ENCODE data around the gene CFHR2. TPM values are rescaled to one million over a fixed set of nuclear protein-coding genes. Genes with fewer than 3 reads are reported as not detected.
"Not testable (repeated sequence)": the region's sequence is repeated elsewhere in the genome, so short reads cannot be mapped to it uniquely, and the experiment has no call there.

CFHR2 gene
- polyA plus RNA-seq (ENCODE audit: insufficient read length in 3 of 3), result under 1 TPM in 1 of 3 donors, not detected in 2; 0.15 TPM
- long read RNA-seq, donor 1, result 0 reads
- long read RNA-seq, donor 2, result 0 reads
- long read RNA-seq, donor 3, result 0 reads
- long read RNA-seq, donor 4, result 0 reads
- long read RNA-seq, donor 5, result 0 reads
- long read RNA-seq, donor 6, result 0 reads
- long read RNA-seq, donor 7, result 0 reads
- long read RNA-seq, donor 8, result 0 reads
- long read RNA-seq, donor 9, result 0 reads
- long read RNA-seq, donor 10, result 0 reads
- long read RNA-seq, donor 11, result 0 reads
- long read RNA-seq, donor 12, result 0 reads
- long read RNA-seq, donor 13, result 0 reads
- long read RNA-seq, donor 14, result 0 reads
- long read RNA-seq, donor 15, result 0 reads
- long read RNA-seq, donor 16, result 0 reads

DNA sequence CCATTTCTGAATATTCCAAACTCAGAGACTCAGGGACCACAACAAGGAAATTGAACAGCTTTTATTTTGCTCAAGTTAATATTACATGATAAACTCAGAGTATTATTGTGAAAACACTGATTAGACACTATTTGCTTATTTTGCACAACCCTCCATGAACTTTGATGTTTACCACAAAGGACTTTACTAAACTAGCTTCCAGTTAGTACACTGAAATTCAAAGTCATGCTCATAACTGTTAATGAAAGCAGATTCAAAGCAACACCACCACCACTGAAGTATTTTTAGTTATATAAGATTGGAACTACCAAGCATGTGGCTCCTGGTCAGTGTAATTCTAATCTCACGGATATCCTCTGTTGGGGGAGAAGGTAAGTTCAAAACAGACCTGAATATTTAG, at the start of gene CFHR2:
CFHR2 (plus strand) TSS at position 171 of the 400 bp plus-strand sequence; CDS start at position 314, 143 bp downstream.
- not testable (repeated sequence) for DNase-seq (ENCODE audit: extremely low read depth in 1 of 11, low read depth in 9 of 11, low spot score in 4 of 11)

DNA sequence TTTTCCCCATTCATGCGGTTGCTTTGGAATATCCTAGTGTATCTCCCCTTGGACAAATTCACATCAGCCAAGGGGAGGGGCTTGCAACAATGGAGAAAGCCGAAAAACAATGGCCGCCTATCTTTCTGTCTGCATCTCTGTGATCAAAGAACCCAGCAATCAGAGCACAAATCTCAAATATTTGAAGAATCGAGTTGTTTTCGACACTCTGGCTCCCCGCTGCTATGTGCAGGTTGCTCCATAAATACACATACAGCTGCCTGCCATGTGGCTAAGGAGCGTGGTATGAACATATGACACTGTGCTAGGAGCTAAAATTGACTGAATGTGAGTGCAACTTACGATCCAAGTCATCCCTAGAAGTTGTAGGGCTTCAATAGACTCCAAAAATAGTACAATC, 47.2 kb upstream of the CFHR2 start:
- DNase-seq (ENCODE audit: extremely low read depth in 1 of 11, low read depth in 9 of 11, low spot score in 4 of 11), result no peak

DNA sequence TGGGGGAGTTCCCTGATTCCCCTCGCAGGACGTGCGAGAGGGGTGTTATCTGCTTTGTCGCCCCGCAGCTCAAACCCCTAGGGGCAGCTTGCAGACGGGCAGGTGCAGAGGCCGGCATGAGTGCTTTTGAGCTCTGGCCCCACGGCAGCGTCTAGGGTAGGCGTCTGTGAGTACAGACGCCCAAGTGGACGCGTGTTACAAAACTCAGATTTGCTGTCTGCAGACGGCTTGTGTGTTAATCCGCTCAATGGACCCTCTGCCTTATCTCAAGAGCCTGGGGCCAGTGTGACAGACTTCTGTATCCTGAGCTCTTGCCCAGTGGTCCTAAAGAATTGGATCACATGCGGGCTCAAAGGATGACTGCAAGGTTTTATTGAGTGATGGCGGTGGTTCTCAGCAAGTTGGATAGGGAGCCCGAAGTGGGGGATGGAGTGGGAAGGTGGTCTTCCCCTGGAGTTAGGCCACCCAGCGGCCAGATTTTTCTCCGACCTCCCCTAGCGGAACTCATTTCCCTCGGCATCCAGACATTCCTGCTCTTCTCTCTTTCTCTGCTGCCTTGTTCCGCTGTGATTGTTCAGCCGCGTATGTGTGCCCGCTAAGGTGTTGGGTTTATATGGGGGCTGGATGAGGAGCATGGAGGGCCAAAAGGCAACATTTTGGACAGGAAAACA, 46.2 kb upstream of the CFHR2 start:
- peak in 2 of 11 donors; percentile 1 to 20 for DNase-seq (ENCODE audit: extremely low read depth in 1 of 11, low read depth in 9 of 11, low spot score in 4 of 11)

- DNase-seq (ENCODE audit: extremely low read depth in 1 of 11, low read depth in 9 of 11, low spot score in 4 of 11), result no peak
These were observed 41.2 kb upstream of the CFHR2 start for GRCh38 chr1:196902344-196902743.

DNA sequence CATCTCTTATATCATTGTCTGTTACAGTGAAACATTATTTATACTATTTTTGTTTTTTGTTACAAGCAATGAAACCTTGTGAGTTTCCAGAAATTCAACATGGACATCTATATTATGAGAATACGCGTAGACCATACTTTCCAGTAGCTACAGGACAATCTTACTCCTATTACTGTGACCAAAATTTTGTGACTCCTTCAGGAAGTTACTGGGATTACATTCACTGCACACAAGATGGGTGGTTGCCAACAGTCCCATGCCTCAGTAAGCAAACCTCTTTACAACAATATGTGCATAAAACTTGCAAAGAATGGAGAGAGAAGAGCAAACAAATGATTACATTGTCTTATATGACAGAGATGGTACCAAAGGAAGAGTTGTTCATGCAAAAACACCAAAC, 33.3 kb upstream of the CFHR2 start:
- no peak for DNase-seq (ENCODE audit: extremely low read depth in 1 of 11, low read depth in 9 of 11, low spot score in 4 of 11)

DNA sequence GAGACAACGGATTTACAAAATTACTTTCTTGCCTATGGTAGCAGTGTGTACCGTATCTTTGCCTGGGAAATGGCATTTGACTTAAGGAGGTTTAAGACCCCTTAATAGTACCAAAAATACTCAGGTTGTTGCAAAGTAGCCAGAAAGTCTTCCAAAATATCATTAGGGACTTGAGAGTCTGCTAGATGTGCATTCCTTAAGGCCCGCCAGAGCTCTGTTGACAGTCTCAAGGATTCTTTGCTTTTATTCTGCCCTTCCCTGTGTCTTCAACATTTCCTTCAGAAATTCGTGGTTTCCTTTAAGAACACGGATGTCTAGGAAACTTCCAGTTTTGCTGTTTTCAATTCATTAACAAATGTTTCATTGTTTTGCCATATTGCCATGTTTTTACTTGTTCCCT, 31.3 kb upstream of the CFHR2 start:
- not testable (repeated sequence) for DNase-seq (ENCODE audit: extremely low read depth in 1 of 11, low read depth in 9 of 11, low spot score in 4 of 11)

DNA sequence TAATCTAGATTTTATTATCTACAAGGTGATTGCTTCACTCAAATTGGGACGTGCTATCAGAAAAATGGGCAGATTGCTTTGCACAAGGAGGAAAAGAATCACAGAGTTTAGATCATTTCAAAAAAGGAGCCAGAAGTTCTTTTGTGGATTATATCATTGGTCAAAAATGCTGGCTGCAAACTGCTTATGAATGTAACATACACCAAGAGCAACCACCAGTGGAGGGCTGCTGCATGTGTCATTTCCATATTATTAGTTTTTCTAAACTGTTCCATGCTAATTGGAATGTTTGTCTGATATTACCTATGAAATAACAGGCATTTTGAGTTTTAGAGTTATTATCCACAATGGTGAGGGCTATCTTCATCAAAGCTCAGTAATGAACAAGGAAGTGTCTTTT, 16.7 kb upstream of the CFHR2 start:
- DNase-seq (ENCODE audit: extremely low read depth in 1 of 11, low read depth in 9 of 11, low spot score in 4 of 11), result not testable (repeated sequence)

DNA sequence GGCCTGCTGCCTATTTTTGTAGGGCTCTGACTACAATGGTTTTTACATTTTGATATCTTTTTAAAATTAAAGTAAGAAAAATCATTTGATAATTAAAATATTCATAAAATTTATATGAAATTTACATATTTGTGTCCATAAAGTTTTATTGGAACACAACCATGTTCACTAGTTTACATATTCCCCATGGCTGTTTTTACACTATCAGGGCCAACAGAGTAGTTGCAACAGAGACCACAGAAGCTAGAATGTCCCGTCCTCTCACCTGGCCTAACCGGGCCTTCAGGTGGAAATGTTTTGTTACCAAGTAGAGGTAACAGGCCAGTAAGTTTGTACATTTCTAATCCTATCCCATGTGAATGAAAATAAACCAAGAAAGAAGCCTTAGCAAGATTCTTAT, 10.7 kb upstream of the CFHR2 start:
- not testable (repeated sequence) for DNase-seq (ENCODE audit: extremely low read depth in 1 of 11, low read depth in 9 of 11, low spot score in 4 of 11)

- DNase-seq (ENCODE audit: extremely low read depth in 1 of 11, low read depth in 9 of 11, low spot score in 4 of 11), result no peak
These were observed 9.9 kb upstream of the CFHR2 start for GRCh38 chr1:196933531-196934189.

DNA sequence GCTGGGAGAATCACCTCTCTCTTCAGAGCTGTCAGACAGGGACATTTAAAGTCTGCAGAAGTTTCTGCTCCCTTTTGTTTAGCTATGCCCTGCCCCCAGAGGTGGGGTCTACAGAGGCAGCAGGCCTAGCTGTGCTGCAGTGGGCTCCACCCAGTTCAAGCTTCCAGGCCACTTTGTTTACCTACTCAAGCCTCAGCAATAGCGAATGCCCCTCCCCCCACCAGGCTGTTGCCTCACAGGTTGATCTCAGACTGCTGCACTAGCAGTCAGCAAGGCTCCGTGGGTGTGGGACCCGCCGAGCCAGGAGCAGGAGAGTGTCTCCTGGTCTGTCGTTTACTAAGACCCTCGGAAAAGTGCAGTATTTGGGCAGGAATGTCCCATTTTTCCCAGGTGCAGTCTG, 2.1 kb upstream of the CFHR2 start:
- not testable (repeated sequence) for DNase-seq (ENCODE audit: extremely low read depth in 1 of 11, low read depth in 9 of 11, low spot score in 4 of 11)

DNA sequence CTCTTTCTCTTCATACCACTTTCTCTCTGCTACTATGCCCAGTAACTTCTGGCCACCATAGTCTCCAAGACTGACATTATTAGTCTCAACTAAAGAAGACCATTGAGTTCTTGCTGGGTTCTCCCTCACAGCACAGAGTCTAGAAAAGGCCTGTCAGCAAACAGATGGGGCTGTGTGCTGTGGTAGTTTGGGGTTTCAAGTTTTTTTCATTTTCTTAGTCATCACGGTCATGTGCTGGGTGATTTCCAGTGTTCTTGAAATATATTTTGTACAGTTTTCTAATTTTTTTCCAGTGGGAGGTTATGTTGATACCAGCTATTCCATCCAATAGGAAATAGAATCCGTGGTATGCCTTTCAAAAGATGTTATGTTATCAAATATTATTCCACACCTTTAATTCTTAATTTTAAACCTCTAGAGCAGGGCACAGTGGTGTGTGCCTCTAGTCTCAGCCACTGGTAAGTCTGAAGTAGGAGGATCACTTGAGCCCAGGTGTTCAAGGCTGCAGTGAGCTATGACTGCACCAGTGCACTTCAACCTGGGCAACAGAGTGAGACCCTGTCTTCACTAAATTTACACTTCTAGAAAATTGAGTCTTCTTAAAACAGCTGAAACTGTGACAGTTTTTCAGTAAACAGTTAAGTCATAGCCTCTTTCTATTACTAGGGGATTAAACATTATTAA, 8.3 kb downstream of the CFHR2 start:
- DNase-seq (ENCODE audit: extremely low read depth in 1 of 11, low read depth in 9 of 11, low spot score in 4 of 11), result no peak

DNA sequence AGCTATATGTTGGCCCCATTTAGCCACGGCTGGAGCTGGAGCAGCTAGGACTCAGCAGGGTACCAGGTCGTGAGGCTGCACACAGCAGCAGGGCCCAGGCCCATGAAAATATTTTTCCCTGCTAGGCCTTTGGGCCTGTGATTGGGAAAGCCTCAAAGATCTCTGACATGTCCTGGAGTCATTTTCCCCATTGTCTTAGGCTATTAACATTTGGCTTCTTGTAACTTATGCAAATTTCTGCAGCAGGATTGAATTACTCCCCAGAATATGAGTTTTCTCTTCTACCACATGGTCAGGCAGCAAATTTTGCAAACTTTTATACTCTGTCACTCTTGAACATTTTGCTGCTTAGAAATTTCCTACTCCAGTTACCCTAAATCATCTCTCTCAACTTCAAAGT, 11.2 kb downstream of the CFHR2 start:
- no peak for DNase-seq (ENCODE audit: extremely low read depth in 1 of 11, low read depth in 9 of 11, low spot score in 4 of 11)

DNA sequence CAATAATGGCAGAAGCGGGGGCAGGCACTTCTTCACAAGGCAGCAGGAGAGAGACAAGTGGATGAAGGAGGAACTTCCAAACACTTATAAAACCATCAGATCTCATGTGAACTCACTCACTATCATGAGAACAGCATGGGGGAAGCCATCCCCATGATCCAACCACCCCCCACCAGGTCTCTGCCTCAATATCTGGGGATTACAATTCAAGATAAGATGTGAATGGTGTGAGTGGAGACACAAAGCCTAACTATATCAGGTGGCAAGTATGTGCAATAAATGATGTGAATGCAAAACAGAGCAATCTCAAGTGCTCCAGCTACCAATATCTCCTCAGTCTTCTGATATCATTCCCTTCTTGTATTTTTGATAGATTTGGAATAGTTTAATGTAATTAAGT, 12.4 kb downstream of the CFHR2 start:
- DNase-seq (ENCODE audit: extremely low read depth in 1 of 11, low read depth in 9 of 11, low spot score in 4 of 11), result no peak

GRCh38 chr1:196960854-196961253, 17.3 kb downstream of the CFHR2 start:
- DNase-seq (ENCODE audit: extremely low read depth in 1 of 11, low read depth in 9 of 11, low spot score in 4 of 11), result no peak

GRCh38 chr1:196970182-196970581, 26.6 kb downstream of the CFHR2 start:
- no peak for DNase-seq (ENCODE audit: extremely low read depth in 1 of 11, low read depth in 9 of 11, low spot score in 4 of 11)

GRCh38 chr1:196976278-196976677, 32.7 kb downstream of the CFHR2 start:
- no peak for DNase-seq (ENCODE audit: extremely low read depth in 1 of 11, low read depth in 9 of 11, low spot score in 4 of 11)

GRCh38 chr1:196977278-196977677, 33.7 kb downstream of the CFHR2 start, which contains the start of gene CFHR5:
Gene CFHR5 (plus strand): TSS chr1:196977556. CDS start chr1:196977665, 109 bp downstream.
- DNase-seq (ENCODE audit: extremely low read depth in 1 of 11, low read depth in 9 of 11, low spot score in 4 of 11), result no peak

DNA sequence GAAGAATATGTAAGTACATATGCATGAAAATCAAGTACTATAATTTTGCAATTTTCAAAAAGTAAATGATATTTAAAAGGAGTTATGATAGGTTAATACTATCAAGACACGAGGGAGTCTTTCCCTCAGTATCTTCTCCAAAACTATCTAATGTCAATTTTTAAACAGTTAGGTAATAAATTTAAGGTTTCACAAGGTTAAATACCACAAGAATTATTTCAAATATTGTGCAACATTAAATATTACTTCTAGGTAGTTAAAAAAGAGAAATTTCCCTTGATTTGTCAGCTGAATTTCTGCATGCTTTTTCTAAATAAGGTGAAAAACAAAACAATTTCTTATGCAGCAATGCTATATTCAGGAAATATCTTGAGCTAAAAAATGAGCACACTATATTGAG, 37.3 kb downstream of the CFHR2 start:
- DNase-seq (ENCODE audit: extremely low read depth in 1 of 11, low read depth in 9 of 11, low spot score in 4 of 11), result no peak

DNA sequence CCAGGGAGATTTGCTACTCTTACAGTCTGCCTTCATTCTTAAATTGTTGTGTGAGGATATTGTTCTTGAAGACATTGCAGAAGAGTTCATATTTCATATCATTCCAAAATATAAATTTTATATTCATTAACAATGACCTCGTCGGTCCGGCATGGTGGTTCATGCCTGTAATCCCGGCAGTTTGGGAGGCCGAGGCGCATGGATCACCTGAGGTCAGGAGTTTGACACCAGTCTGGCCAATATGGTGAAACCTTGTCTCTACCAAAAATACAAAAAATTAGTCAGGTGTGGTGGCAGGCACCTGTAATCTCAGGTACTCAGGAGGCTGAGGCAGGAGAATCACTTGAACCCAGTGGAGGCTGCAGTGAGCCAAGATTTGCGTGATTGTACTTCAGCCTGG, 38.7 kb downstream of the CFHR2 start:
- DNase-seq (ENCODE audit: extremely low read depth in 1 of 11, low read depth in 9 of 11, low spot score in 4 of 11), result not testable (repeated sequence)
